Central memory CD8-positive, alpha-beta T cell (primary cell): ENCODE data around the gene TNS1.
A peak's percentile ranks its signal among the peaks of the same experiment; 100 is the strongest.

Experiments
- ATAC-seq: fragments of 150-1000 bp; cut with Tn5 transposase; replicated peaks from 2 replicates; pipeline ENCODE4 v1.10.0; 2022; ENCODE audit warnings: mild to moderate bottlenecking, moderate FRiP score, moderate number of reproducible peaks; ENCODE audit not compliant: poor library complexity, severe bottlenecking; ENCODE audit errors: extremely low read depth
- DNase-seq, 2 donors: peaks; one replicate each; pipeline ENCODE4 v3.0.0; 2021; ENCODE audit warnings: low spot score in 2 of 2
- H3K27ac Mint-ChIP-seq: one replicate; pipeline ENCODE4 v1.8.0; 2022; ENCODE audit warnings: low read depth, mild to moderate bottlenecking, moderate library complexity, mixed read lengths
- H3K27me3 Mint-ChIP-seq: one replicate; pipeline ENCODE4 v1.8.0; 2022; ENCODE audit warnings: mixed read lengths
- H3K36me3 Mint-ChIP-seq: one replicate; pipeline ENCODE4 v1.8.0; 2022; ENCODE audit warnings: mild to moderate bottlenecking, moderate library complexity, mixed read lengths; ENCODE audit not compliant: insufficient read depth
- H3K4me1 Mint-ChIP-seq: one replicate; pipeline ENCODE4 v1.8.0; 2022; ENCODE audit warnings: mixed read lengths
- H3K4me3 Mint-ChIP-seq: one replicate; pipeline ENCODE4 v1.8.0; 2022; ENCODE audit warnings: mild to moderate bottlenecking, moderate library complexity, mixed read lengths
- H3K9me3 Mint-ChIP-seq: one replicate; pipeline ENCODE4 v1.8.0; 2022; ENCODE audit warnings: mixed read lengths

Gene TNS1

GRCh38 chr2:217803653-217803960 is 199.2 kb downstream of the TNS1 start:
- H3K4me1 Mint-ChIP-seq: no peaks in the 10 kb centered on the region
- peaks cover 11% of the 10 kb centered on the region for H3K27me3 Mint-ChIP-seq
- ATAC-seq: no peak
- no peak overlapping the region for H3K27ac Mint-ChIP-seq
- no peak overlapping the region for H3K4me3 Mint-ChIP-seq
- no peaks in the 10 kb centered on the region for H3K36me3 Mint-ChIP-seq
- no peaks in the 10 kb centered on the region for H3K9me3 Mint-ChIP-seq
- DNase-seq: no peak

GRCh38 chr2:217802876-217803652 is 199.7 kb downstream of the TNS1 start:
- Mint-ChIP-seq H3K9me3 (no peaks in the 10 kb centered on the region), H3K27ac (no peak overlapping the region), H3K27me3 (peaks cover 11% of the 10 kb centered on the region), H3K4me1 (no peaks in the 10 kb centered on the region), H3K4me3 (no peak overlapping the region), H3K36me3 (no peaks in the 10 kb centered on the region)
- no peak for DNase-seq
- ATAC-seq: no peak

- H3K27me3 Mint-ChIP-seq: peaks cover 10% of the 10 kb centered on the region
- H3K36me3 Mint-ChIP-seq: no peaks in the 10 kb centered on the region
- no peaks in the 10 kb centered on the region for H3K9me3 Mint-ChIP-seq
- DNase-seq (no peak), ATAC-seq (no peak)
- no peaks in the 10 kb centered on the region for H3K4me1 Mint-ChIP-seq
- no peak overlapping the region for H3K27ac Mint-ChIP-seq
- no peak overlapping the region for H3K4me3 Mint-ChIP-seq
Measured at GRCh38 chr2:217802266-217802665, 200.5 kb downstream of the TNS1 start.

GRCh38 chr2:217801711-217802110 is 201.1 kb downstream of the TNS1 start:
- Mint-ChIP-seq H3K27ac (no peak overlapping the region), H3K4me1 (no peaks in the 10 kb centered on the region), H3K9me3 (no peaks in the 10 kb centered on the region), H3K36me3 (no peaks in the 10 kb centered on the region), H3K4me3 (no peak overlapping the region), H3K27me3 (peaks cover 5% of the 10 kb centered on the region)
- ATAC-seq: no peak
- no peak for DNase-seq

- ATAC-seq (no peak), DNase-seq (no peak)
- Mint-ChIP-seq H3K27me3 (no peaks in the 10 kb centered on the region), H3K9me3 (no peaks in the 10 kb centered on the region), H3K36me3 (no peaks in the 10 kb centered on the region), H3K27ac (no peak overlapping the region), H3K4me1 (no peaks in the 10 kb centered on the region), H3K4me3 (no peak overlapping the region)
Measured at GRCh38 chr2:217801115-217801531, 201.7 kb downstream of the TNS1 start.

GRCh38 chr2:217800433-217801114 is 202.2 kb downstream of the TNS1 start:
- Mint-ChIP-seq H3K4me3 (no peak overlapping the region), H3K9me3 (no peaks in the 10 kb centered on the region)
- ATAC-seq: no peak

GRCh38 chr2:217799563-217800432 is 203.0 kb downstream of the TNS1 start:
- Mint-ChIP-seq H3K27ac (no peak overlapping the region), H3K9me3 (no peaks in the 10 kb centered on the region), H3K27me3 (no peaks in the 10 kb centered on the region), H3K4me1 (no peaks in the 10 kb centered on the region), H3K36me3 (no peaks in the 10 kb centered on the region), H3K4me3 (no peak overlapping the region)
- DNase-seq (no peak), ATAC-seq (no peak)

More at GRCh38 chr2:217800433-217801114, 202.2 kb downstream of the TNS1 start:
- Mint-ChIP-seq H3K36me3 (no peaks in the 10 kb centered on the region), H3K27me3 (no peaks in the 10 kb centered on the region), H3K4me1 (no peaks in the 10 kb centered on the region), H3K27ac (no peak overlapping the region)
- DNase-seq: no peak

GRCh38 chr2:217798743-217799562 is 203.8 kb downstream of the TNS1 start:
- DNase-seq: no peak
- Mint-ChIP-seq H3K4me3 (no peak overlapping the region), H3K9me3 (no peaks in the 10 kb centered on the region), H3K27me3 (no peaks in the 10 kb centered on the region), H3K27ac (no peak overlapping the region), H3K4me1 (no peaks in the 10 kb centered on the region), H3K36me3 (no peaks in the 10 kb centered on the region)
- ATAC-seq: peak; percentile 16

GRCh38 chr2:217798191-217798590 is 204.6 kb downstream of the TNS1 start:
- Mint-ChIP-seq H3K27me3 (no peaks in the 10 kb centered on the region), H3K36me3 (no peaks in the 10 kb centered on the region), H3K4me3 (no peak overlapping the region), H3K9me3 (no peaks in the 10 kb centered on the region), H3K27ac (no peak overlapping the region), H3K4me1 (no peaks in the 10 kb centered on the region)
- ATAC-seq: no peak
- DNase-seq: no peak

GRCh38 chr2:217797661-217798069 is 205.1 kb downstream of the TNS1 start:
- ATAC-seq (no peak), DNase-seq (no peak)
- H3K27me3 Mint-ChIP-seq: no peaks in the 10 kb centered on the region
- no peaks in the 10 kb centered on the region for H3K36me3 Mint-ChIP-seq
- H3K9me3 Mint-ChIP-seq: no peaks in the 10 kb centered on the region
- H3K27ac Mint-ChIP-seq: no peak overlapping the region
- no peaks in the 10 kb centered on the region for H3K4me1 Mint-ChIP-seq
- no peak overlapping the region for H3K4me3 Mint-ChIP-seq

- no peaks in the 10 kb centered on the region for H3K27me3 Mint-ChIP-seq
- H3K27ac Mint-ChIP-seq: no peak overlapping the region
- no peak for ATAC-seq
- no peak for DNase-seq
- no peaks in the 10 kb centered on the region for H3K4me1 Mint-ChIP-seq
- H3K4me3 Mint-ChIP-seq: no peak overlapping the region
- H3K36me3 Mint-ChIP-seq: no peaks in the 10 kb centered on the region
- H3K9me3 Mint-ChIP-seq: no peaks in the 10 kb centered on the region
Measured at GRCh38 chr2:217797165-217797564, 205.6 kb downstream of the TNS1 start.
